ENCODE results near the gene RENBP.
A peak's percentile ranks its signal among the peaks of the same experiment; 100 is the strongest.

RENBP gene

DNA sequence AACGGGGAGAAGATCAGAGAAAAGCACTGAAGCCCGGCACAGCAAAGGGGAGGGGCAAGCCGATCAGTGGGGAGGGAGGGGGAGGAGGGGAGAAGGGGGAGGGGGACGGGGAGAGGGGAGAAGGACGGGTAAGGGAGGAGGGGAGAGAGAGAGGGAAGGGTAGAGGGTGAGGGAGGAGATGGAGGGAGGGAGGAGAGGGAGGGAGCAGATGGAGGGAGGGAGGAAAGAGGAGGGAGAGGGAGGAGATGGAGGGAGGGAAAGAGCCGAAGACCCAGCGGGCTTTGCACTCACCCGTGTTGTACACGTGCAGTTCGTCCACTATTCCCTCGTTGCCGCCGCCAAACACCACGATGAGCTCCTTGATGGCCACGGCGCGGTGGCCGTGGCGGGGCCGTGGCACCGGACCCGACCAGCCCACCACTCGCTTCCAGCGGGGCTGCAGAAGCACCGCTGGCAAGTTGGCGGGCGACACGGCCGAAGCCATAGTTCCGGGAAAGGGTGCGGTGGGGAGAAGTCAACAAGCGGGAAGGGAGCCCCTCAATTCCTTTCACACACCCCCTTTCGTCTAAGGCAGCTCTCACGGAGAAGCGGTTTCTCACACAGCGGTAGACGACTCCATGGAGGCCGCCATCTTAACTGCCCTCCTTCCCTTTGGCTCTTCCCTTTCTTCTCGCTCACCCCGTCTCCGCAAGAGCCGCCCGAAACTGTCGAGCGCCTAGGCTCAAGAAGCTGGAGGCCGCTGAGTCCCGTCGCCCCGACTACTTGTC is 26.1 kb upstream of the RENBP start:
- DNase-seq = peak; percentile 48

DNA sequence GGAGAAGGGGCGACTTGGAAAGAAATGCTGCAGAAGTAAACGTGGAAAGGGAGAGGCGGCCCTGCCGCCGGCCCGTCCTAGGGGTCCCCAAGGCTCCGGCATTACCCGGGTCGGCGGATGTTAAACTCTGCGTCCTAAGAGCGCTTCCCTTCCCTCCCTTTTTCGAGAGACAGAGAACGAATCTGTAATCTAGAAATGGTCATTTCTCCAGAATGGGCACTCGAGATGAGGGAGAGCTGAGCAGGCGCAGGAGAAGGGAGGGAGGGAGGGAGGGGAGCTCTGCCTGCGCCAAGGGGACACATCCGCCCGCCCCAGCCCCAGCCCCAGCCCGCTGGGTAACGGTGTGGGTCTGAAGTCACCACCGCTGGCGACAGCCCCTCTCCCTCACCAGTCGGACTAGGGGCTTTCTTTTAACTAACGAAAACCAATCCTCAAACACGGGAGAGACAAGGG is 25.5 kb upstream of the RENBP start:
- no peak for DNase-seq

GRCh38 chrX:153969125-153969903 is 24.9 kb upstream of the RENBP start:
- DNase-seq = no peak

GRCh38 chrX:153968754-153969124 is 24.3 kb upstream of the RENBP start:
- DNase-seq = peak; percentile 23

DNA sequence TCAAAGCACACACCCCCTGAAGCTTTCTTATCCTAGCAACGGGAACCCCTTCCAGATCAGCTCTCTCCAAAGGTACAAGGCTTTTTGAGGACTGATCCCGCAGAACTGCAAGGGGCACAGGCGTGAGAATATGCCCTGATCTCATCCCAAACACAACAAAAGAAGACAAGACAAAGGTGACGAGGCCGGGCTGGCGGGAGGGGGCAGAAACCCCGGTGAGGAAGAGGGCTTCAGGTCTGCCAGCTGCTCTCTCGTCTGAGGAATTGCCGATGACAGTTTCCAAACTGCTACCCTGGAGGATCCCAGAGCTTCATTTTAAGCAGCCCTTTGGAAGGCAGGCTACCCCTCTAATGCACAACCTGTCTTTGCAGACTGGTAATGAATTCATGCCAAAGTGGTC is 23.8 kb upstream of the RENBP start:
- no peak for DNase-seq

DNA sequence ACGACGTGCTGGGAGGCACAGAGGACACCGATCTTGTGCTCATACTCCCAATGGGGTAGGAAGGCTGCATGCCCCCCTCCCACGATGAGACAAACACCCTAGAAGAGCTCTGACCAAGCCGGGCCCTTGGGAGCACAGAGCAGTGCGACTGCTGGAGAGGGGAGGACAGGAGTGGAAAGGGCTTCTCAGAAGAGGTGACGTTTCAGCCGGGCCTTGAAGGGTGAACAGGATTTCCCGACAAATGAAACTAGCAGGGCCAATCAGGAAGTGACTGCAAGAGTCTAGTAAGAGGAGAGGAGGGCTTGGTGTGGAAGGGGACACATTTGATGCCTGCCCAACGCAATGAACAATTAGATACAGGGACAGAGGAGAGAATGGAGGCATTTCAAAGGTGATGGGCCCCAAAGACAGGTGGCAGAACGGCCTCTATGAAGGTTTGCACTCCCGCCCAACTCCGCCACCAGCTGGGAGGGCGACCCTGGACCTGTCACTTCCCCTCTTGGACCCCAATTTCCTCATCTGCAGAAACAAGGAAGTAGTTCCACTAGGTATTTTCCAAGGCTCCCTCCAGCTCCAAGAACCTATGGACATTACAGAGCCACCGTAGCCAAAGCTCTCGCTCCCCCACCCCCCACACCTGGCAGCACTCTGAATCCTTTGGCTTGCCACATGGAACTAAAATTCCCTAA is 23.2 kb upstream of the RENBP start:
- no peak for DNase-seq

GRCh38 chrX:153966841-153967535 is 22.5 kb upstream of the RENBP start:
- no peak for DNase-seq

GRCh38 chrX:153966283-153966688 is 21.8 kb upstream of the RENBP start:
- no peak for DNase-seq

- no peak for DNase-seq
Observed at GRCh38 chrX:153965406-153965805, 21.0 kb upstream of the RENBP start.

DNA sequence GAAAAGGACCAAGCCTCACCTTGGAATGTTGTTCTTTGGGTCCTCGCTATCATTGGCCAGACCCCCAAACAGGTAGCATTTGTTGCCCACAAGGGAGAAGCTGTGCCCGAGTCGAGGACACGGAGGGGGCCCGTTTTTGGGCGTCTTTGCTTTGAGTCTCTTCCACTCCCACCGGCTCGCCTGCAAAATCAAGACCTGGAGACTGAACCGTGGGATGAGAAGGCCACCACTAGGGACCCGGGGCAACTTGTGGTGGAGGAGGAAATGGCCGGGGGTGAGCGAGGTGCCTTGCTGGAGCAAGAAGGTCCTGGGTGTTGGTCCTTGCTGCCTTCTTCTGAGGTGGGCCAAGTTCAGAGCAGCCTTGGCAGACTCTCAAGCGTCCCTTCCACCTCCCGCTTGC is 19.7 kb upstream of the RENBP start:
- DNase-seq = no peak

DNA sequence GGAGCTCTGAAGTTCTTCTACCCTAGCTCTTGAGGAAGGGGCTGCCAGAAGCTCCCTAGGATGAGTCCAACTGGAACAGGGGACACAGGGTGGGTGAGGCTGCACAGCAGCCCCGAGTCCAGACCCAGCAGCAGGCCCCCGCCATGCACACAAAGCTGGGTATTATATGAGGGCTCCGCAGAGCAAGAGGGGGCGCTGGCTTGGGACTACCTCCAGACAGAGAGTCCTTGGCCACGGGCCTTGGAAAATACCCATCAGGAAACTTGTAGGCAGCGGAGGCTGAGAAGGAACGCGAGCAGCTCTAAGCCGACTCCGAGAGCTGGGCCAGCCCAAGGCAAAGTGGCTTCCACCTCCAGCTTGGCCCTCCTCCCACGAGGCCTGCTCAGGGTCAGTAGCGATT is 19.1 kb upstream of the RENBP start:
- DNase-seq = no peak

GRCh38 chrX:153961292-153961691 is 16.8 kb upstream of the RENBP start:
- DNase-seq = no peak

GRCh38 chrX:153960786-153961185 is 16.3 kb upstream of the RENBP start:
- DNase-seq = no peak

GRCh38 chrX:153960077-153960476 is 15.6 kb upstream of the RENBP start:
- no peak for DNase-seq

GRCh38 chrX:153959649-153960048 is 15.2 kb upstream of the RENBP start:
- no peak for DNase-seq

DNA sequence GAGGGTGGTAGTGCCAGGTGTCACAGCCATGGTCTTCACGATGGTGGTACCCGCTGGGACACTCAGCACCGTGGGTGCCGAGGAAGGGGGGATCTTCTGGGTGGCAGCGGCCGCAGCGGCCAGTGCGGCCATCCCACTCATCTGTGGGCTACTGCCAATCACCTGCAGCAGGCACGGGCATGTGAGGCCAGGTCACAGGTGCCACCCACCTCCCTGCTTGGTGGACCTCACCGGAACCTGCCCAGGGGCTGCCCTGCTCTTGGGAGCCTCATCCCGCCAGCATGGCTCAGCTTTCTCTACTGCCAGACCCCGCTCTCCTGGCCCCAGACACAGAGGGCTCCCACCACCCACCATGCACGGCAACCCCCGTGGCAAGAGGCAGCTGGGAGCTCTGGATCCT is 14.2 kb upstream of the RENBP start:
- DNase-seq = no peak

- DNase-seq = no peak
Observed at GRCh38 chrX:153957224-153957623, 12.8 kb upstream of the RENBP start.

DNA sequence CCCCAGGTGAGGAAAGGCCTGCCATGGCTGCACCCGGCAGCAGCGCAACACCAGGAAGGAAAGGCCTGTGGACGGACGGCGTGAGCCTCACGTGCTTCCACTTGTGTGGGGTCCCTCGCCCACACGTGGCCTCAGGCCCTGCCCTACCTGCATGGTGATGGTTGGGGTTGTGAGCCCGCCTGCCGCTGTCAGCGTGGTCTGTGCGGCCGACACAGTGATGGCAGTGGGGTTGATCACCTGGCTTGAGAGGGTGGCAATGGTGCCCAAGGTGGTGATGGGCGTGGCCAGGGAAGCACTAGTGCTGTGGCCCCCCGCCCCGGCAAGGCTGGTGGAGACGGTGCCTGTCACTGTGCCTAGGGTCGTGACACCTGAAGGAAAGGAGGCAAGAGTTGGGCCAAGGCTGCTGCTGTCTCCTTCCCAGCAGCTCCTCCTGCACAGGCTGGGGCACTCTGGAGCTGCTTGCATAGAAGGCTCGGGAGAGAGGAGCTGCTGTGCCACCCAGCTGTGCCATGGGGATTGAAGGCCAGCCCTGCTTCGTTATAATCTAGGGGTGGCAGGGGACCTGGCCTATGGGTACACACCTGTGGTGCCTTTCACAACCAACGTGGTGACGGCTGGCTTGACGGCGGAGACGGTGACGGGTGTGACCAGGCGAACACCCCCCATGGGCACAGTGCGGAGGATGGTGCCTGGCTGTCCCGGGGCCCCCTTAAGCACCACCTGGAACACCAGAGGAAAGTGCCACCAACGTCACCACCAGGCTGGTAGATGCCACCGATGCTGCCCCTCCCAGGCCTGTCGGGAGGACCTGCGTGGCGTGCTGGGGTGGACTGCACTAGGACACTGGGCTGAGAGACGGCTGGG is 11.8 kb upstream of the RENBP start:
- no peak for DNase-seq

DNA sequence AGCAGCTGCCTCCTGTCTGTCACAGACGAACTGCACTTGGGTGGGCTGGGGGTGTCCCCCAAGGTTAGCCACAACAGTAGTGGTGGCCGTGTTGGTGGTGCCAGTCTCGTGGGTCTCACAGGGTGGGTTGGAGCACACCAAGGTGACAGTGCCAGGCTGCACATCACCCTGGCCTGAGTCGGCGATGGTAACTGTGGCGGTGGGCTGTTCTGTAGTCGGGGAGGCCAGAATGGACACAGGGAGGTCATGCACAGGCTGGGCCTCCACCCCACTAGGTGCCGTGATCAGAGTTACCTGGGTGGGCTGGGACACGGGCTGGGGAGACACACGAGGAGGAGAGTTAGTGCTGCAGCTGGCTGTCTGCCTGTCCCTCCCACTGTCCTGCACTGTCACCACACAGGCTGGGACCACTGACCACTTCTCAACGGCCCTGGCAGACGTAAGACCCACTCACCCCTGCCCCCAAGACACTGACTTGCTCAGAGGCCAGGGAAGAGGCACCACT is 10.8 kb upstream of the RENBP start:
- DNase-seq = no peak

DNA sequence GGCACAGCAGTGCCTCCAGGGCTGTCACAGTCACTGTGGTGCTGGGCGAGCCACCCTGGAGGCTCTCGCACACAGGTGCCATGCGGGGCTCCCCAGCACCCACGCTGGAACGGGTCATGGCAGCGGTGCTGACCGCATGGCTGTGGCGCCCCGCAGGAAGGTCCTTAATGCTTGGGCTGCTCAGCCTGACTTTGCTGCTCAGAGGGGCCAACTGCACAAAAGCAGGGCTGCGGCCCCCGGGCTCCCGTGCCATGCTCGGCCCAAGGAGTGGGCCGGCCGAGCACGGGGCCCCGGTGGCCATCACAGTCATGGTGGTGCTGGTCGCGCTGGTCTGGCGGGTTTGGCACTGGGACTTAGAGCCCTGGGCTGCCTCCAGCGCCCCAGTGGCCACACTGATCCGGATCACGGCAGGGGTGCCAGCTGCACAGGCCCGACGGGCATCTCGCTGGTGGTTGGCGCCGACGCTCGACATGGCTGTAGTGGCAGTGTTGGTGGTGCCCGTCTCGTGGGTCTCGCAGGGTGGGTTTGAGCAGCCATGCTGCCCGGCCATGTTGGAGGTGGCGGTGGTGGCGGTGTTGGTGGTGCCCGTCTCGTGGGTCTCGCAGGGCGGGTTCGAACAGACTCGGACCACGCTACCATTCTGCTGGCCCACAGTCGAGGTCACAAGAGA is 10.2 kb upstream of the RENBP start:
- no peak for DNase-seq

DNA sequence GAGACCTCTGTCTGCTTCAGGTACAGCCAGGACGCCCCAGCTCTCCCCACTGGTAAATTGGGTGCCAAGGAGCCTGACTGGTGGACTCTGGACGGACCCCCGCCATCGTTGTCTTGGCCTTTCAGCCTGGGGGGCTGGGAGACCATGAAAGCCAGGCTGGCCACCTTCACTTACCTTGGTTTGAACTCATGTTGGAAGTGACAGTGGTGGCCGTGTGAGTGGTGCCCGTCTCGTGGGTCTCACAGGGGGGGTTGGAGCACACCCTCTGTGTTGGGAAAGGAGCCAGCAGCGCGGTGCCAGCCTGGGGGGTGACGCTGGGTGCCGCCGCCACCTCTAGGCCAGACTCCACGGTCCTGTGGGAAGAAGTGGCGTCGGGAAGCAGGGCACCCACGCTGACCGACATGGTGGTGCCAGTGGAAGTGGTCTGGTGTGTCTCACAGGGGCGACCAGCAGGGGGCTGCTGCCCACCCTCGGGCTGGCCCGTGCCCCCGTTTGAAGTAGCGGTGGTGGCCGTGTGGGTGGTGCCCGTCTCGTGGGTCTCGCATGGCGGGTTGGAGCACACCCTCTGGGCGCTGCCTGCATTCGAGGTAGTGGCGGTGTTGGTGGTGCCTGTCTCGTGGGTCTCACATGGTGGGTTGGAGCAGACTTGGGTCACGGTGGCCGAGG is 9.6 kb upstream of the RENBP start:
- DNase-seq = no peak

Measured in NCI-H1694 treated with DMSO at 0.1 percent for 48 hours (cell line).